ENCODE results near the gene GNA12.
"Not testable (repeated sequence)": the region's sequence is repeated elsewhere in the genome, so short reads cannot be mapped to it uniquely, and the experiment has no call there.

GNA12 gene

DNA sequence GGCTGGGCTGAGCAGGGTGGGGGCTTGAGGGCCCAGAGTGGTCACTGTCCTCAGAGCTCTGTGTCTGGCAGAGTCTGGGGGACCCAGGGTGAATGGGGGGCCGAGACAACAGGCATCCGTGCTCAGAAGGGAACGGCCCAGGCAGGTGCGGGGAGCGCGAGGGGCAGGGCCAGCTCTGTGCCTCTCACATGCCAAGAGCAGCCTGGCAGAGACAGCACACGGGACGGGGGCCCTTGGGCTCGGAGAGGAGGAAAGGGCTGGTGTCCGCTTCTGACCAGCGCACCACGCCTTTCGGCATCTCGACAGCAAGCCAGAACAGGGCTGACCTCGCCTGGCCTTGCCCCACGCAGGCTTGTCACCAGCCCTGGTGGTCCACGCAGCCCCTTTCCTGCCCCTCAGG, 142.7 kb downstream of the GNA12 start:
- in situ Hi-C loops (cut with MboI; ENCODE audit: low sequenced_read_pairs): no loop called here

GRCh38 chr7:2700141-2700850, 143.8 kb downstream of the GNA12 start:
- in situ Hi-C loops (cut with MboI; ENCODE audit: low sequenced_read_pairs): no loop called here

DNA sequence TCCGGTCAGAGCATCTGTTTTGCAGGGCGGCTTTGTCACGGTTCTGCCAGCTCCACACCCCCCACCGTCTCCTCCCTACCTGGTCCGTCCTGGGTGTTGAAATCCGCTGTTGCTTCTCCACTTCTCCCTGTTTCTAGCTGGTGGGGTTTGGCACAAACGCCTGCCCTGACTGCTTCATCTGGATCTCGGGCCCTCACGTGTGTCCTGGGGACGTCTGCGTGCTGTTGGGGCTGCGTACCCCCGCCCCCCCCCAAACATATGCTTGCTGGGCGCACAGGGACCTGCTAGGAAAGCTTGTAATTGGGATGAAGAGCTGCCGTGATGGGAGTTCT, 144.9 kb downstream of the GNA12 start:
- in situ Hi-C loops (cut with MboI; ENCODE audit: low sequenced_read_pairs): no loop called here

DNA sequence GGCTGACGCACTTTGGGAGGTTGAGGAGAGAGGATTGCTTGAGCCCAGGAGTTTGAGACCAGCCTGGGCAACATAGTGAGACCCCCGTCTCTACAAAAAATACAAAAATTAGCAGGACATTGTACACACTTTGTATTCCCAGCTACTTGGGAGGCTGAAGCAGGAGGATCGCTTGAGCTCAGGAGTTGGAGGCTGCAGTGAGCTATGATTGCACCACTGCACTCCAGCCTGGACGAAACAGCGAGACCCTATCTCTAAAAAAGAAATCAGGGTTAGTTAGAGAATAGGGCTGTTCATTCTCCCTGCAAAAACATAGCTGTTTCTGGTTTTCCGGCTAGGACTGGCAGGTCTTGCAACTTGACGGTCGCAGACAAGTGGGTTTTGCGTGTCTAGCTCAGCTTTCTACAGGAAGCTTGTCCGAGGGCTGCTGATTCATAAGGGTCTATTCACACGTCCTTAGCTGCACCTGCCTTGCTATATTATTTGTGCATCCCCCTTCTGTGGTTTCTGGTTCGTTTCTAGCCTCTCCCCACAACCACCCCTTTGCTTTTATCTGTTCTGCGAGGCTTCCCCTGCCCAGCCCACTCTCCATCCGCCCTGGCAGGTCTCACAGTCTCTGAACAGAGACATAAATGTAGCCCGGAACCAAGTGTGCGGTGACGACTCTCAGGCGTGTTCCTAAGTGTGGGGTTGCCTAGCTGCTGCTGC, 145.4 kb downstream of the GNA12 start:
- in situ Hi-C loops (cut with MboI; ENCODE audit: low sequenced_read_pairs): no loop called here

DNA sequence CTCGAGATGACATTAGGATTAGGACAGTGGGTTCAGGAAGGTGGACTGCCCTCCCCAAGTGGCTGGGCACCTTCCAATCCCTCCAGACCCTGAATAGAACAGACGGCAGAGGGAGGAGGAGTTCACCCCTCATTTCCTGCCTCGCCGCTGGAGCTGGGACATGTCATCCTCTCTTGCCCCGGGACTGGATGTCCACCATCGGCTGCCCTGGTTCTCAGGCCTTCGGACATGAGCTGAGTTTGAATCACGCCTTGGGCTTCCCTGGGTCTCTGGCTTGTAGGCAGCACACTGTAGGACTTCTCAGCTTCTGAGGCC, 150.0 kb downstream of the GNA12 start:
- in situ Hi-C loops (cut with MboI; ENCODE audit: low sequenced_read_pairs): not testable (repeated sequence)

GRCh38 chr7:2693420-2694121, 150.5 kb downstream of the GNA12 start:
- in situ Hi-C loops (cut with MboI; ENCODE audit: low sequenced_read_pairs): not testable (repeated sequence)

- in situ Hi-C loops (cut with MboI; ENCODE audit: low sequenced_read_pairs): no loop called here
Observed at GRCh38 chr7:2692543-2692942, 151.6 kb downstream of the GNA12 start.

DNA sequence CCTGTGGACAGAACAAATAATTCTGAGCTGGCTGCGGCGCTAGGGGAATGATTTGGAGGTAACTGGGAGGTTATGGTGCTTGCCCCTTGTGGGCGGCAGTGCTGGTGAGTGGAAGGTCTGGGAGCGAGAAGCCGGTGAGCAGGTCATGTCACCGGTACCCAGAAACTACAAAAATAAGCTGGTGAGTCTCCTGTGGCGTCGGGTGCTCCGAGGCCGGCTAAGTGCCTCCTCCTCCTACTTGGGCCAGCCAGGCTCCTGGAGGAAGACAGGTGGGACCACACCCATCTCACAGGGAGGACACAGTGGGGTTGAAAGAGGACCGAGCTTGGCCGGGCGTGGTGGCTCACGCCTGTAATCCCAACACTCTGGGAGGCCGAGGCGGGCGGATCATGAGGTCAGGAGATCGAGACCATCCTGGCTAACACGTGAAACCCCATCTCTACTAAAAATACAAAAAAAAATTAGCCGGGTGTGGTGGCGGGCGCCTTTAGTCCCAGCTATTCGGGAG, 152.1 kb downstream of the GNA12 start:
- in situ Hi-C loops (cut with MboI; ENCODE audit: low sequenced_read_pairs): not testable (repeated sequence)

DNA sequence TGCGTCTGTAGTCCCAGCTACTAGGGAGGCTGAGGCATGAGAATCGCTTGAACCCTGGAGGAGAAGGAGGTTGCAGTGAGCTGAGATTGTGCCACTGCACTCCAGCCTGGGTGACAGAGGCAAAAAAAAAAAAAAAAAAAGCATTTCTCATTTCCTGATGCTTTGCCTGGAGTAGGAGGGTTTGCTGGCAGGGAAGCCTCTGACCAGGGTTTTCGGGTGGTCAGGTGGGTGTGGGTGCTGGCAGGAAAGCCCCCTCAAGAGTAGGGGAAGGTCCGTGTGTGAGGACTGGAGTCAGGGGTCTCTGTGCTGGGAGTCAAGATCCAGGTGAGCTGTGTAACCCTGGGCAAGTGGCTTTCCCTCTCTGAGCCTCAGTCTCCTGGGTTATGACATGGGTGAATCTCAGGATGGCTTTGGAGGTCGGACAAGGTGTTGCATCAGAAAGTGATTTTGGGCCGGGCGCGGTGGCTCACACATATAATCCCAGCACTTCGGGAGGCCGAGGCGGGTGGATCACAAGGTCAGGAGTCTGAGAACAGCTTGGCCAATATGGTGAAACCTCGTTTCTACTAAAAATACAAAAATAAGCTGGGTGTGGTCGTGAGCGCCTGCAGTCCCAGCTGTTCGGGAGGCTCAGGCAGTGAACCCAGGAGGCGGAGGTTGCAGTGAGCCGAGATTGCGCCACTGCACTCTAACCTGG, 152.9 kb downstream of the GNA12 start:
- in situ Hi-C loops (cut with MboI; ENCODE audit: low sequenced_read_pairs): no loop called here

DNA sequence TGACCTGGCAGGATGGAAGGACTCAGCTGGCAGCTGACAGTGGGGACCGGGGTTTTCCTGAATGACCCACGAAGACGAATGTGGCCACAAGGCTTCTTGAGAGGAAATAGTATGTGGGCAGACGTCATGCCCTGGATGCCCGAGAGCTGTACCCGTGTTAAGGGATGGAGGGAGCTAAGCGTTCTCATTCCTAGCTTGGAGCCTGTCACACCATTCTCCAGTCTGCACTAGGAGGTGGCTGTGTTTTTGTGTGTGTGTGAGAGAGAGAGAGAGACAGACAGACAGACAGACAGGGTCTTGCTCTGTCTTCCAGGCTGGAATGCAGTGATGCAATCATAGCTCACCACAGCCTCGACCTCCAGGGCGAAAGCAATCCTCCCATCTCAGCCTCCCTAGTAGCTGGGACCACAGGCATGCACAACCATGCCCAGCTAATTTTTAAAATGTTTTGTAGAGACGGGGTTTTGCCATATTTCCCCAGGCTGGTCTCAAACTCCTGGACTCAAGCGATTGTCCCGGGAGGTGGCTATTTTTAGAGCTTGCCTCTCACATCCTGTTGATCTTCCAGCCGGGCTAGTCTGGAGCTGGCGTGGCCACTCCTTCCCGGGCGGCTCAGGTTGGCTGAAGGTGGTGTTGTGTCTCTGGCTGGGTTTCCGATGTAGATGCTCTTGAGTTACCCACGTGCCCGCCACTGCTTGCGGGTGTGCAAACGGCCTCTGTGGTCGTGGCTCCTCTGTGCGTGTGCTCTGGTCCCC, 154.0 kb downstream of the GNA12 start:
- in situ Hi-C loops (cut with MboI; ENCODE audit: low sequenced_read_pairs): no loop called here

DNA sequence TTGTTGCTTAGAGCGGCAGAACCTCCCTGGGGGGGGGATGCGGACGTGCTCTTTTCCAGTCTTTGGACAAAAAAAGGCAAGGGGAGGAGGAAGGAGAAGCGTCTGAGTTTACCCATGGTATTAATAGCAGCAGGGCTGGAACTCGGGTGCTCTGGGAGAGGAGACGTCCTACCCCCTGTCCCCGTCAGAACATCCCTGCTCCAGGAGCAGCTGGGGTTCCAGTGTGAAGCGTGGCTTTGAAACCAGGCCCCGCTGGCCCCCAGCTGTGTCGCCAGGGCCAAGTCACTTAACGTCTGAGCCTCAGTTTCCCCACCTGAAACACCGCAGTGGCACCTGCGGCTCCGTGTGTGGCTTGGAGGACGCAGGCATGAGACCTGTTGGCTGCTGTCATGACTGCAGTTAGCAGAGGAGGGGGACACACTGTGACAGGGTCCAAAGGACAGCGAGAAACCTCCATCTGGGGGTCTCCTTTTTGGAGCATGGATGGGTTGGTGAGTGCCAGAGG, 154.7 kb downstream of the GNA12 start:
- in situ Hi-C loops (cut with MboI; ENCODE audit: low sequenced_read_pairs): no loop called here

DNA sequence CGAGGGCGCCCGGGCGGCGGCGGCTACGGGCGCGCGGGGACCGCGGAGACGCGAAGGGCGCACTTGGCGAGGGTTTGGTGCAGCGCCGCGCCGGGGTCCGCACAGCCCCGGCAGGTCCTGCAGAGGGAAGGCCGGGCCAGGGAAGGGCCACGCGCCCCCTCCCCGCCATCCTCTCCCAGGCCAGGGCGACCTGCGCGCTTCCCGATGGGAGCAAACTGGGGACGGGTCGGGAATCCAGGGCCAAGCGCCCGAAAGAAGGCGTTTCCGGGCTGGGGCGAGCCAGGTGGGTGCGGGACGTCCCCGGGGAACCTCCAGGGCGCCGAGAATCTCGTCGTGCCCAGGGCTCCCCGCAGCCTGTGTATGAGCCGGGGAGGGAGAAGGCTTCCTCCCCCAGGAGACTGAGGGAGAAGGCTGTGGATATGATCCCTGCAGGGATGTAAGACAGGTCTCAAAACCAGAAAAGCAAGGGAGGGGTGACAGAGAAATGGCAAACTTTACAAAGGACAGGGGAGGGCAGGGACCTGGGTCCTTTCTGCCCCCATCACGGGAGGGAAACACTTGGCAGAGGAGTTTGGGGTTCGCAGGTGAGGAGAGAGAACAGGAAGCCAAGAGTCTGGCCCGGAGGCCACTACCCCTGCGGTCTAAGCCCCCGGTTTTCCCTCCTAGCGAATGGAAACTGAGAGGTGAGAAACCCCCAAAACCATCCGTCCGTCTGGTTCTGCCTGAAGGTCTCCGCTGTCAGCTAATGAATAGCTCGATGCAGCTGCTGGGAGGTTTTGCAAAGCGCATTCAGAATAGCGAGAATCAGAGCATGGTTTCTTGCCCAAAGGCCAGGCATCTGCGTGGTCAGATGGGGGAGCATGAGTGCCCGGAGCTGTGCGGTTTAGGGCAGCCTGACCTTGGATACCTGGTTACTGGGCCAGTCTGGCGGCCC, 155.4 kb downstream of the GNA12 start:
- in situ Hi-C loops (cut with MboI; ENCODE audit: low sequenced_read_pairs): no loop called here

DNA sequence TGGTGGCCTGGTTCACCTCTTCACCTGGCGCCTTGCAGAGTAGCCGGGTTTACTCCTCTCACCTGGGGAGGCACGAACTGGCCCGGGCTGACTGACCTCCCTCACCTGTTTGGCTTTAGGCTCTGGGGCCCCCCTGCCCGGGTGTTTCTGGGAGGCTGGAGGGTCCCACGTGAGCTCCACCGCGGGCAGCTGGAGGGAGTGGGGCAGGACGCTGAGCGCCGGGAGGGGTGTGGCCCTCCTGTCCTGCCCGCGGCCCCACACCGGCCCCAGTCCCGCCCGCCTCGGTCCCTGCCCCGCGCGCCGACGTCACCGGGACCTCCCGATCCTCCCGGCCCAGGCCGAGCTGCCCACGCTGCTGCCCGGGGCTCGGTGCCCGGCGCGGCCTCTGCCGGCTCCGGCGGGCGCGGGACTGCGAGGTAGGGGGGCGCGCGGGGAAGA, 156.2 kb downstream of the GNA12 start, which contains the start of gene AMZ1:
Gene AMZ1, plus strand, starts transcription at position 322 of the 438 bp plus-strand sequence. CDS start 12,250 bp downstream, outside the sequence.
- in situ Hi-C loops (cut with MboI; ENCODE audit: low sequenced_read_pairs): no loop called here

DNA sequence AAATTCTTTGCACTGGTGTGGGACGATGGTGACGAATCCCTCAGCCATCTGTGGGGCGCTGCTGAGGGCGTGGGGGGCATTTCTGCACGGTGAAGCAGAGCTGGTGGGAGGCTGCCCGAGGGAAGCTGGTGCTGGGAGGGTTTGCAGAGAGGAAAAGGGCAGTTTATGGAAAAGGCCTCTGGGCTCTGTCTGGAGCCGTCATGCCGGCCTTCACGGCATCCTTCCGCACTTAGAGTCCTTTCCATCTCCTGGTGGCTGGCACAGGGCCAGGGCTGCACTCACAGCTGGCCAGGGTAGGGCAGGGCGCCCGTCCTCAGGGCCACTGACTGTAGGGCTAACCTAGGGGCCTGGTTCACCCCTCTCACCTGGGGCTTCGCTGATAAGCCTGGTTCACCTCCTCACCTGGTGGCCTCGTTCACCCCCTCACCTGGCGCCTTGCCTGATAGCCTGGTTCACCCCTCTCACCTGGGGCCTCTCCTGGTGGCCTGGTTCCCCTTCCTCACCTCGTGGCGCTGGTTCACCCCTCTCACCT, 156.7 kb downstream of the GNA12 start:
- in situ Hi-C loops (cut with MboI; ENCODE audit: low sequenced_read_pairs): no loop called here

DNA sequence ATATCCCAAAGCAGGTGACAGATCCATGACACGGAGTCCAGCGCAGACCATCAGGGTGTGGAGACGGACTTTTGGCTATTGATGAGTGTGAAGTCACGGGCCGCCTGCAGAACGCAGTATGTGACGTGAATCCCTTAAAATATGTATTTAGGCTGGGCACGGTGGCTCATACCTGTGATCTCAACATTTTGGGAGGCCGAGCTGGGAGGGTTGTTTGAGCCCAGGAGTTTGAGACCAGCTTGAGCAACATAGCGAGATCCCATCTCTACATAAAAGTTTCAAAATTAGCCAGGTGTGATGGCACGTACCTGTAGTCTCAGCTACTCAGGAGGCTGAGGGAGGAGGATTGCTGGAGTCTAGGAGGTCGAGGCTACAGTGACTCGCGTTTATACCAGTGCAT, 158.0 kb downstream of the GNA12 start:
- in situ Hi-C loops (cut with MboI; ENCODE audit: low sequenced_read_pairs): no loop called here

DNA sequence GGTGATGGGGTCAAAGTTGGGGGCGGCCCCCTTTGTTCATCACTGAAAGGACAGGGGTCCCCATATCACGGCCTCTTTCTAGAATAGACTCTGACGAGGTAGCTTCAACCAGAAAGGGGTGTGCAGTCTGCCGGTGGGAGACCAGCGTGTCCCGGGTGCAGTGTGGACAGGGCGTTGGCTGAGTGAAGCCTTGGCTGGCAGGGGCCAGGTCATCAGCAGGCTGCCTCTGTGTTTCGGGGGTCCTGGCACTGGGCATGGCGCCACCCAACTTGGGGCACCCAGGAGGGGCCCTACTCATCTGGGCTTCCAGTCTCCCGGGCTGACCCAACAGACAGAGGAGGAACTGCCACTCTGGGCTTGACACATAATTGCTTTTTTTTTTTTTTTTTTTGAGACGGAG, 159.6 kb downstream of the GNA12 start:
- in situ Hi-C loops (cut with MboI; ENCODE audit: low sequenced_read_pairs): no loop called here

DNA sequence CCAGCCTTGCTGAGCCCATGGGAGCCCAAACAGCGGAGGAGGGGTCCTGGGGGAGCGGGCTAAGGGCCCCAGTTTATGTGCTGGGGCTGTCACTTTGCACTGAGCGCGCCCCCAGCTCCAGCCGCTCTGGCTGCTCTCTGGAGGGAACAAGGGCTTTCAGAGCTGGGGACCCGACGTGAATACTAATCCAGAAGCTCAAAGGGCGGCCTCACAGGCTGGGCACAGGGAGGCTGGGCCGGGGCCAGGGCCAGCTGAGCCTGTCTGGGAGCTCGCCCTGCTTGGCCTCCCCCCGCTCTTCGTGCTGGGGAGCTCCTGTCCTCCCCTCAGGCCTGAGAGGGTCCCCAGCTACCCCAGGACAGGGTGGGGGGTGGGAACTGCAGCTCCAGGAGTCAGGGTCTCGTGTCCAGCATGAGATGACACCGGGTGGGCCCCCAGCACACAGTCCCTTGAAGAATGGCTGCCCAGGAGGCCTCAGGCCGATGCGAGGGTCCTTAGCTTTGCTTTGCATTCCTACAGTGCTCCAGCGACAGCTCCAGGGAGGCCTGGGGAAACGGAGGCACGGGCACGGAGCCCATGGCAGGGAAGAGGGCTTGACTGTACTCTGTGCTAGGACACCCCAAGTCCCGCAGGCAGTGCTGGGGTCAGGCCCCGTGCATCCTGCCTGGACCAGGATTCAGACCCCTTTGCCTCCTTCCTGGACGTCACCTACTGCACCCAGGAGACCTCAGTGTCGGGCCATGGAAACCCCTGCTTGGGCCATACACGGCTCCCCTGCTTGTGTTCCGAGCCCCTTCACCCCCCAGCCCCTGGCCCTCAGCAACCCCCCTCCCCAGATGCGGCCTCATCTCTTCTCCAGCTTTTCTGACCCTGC, 161.9 kb downstream of the GNA12 start:
- in situ Hi-C loops (cut with MboI; ENCODE audit: low sequenced_read_pairs): no loop called here
